ENCODE results near the gene SH3BP5. TPM values are rescaled to one million over a fixed set of nuclear protein-coding genes. Genes with fewer than 3 reads are reported as not detected.

The SH3BP5 gene
- total RNA-seq, 1 experiment from 2014 or later, result 13.9 TPM

DNA sequence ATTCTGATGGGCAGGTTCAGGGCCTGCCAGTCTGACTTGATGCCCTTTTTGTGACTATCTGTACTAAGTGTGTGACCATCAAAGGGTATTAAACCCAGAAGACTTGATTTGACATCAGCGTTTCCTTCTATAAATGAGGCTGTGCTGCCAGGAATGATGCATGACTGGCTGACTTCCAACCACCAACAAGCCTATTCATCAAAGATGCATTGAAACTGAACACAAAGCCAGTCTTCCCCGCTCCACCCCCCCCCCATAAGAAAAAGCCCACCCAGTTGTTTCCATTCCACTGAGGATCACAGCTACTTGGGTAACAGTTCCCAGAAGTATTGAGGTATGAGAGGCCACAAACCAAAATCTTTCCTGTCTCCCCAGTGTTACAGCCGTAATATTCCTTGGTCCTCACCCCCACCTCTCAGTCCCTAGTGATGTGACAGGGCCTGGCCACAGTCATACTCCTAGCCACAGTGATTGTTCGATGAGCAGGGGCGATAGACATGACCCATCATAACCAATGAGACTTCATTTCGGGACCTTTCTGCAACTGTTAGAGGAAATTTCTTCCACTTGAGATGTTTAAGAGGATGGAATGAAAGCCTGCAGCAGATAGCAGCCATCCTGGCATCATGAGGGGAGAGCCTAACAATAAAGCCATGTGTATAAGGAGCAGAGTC, 22.6 kb downstream of the SH3BP5 start:
- no peak for ATAC-seq
- Histone ChIP-seq H3K9me3 (ENCODE audit: control insufficient read depth in 1 of 2, insufficient read depth in 1 of 2, low read depth in 1 of 2, low read length in 2 of 2) (no peaks in the 10 kb centered on the region), H3K79me2 (ENCODE audit: insufficient read depth, low read length) (peaks cover 4% of the 10 kb centered on the region; the same call in 1 of the 2 replicates), H3K9ac (ENCODE audit: low read length) (peak overlapping the region; percentile 17), H3K4me3 (replicated peaks in 1 of 2; ENCODE audit: low read depth in 1 of 2, low read length in 2 of 2) (no peak overlapping the region), H3K4me1 (ENCODE audit: control insufficient read depth in 1 of 2, insufficient read depth in 2 of 2, low read length in 2 of 2) (peaks cover 39 to 42% of the 10 kb centered on the region in 2 experiments), H3K9me2 (ENCODE audit: insufficient read depth) (no peaks in the 10 kb centered on the region), H3K4me2 (ENCODE audit: low read length) (peak overlapping the region; percentile 56; the same call in 1 of the 2 replicates), H3K27me3 (ENCODE audit: insufficient read depth, low read length) (no peaks in the 10 kb centered on the region), H3K27ac (ENCODE audit: low read depth, low read length) (peak overlapping the region; percentile 53; the same call in 1 of the 2 replicates), H3K36me3 (ENCODE audit: control insufficient read depth in 1 of 2, insufficient read depth in 2 of 2, low read length in 2 of 2) (no peaks in the 10 kb centered on the region), H4K20me1 (ENCODE audit: insufficient read depth) (no peaks in the 10 kb centered on the region), H2AFZ (ENCODE audit: low read depth, low read length, poor library complexity, severe bottlenecking) (no peak overlapping the region)
- ChIA-PET POLR2A (no interaction called here), CTCF (interaction anchor here (0.9 kb wide), 1 partner anchor 42 kb away, joined by 3 read pairs; no protein-coding TSS in a partner anchor), RAD21 (ENCODE audit: low non-redundant PET in 1 of 2, low total read pairs in 2 of 2, uncharacterized antibody in 2 of 2, unreplicated experiment in 2 of 2) (no interaction called here)
- no peak for DNase-seq (ENCODE audit: low read depth, low spot score)
- BruUV-seq (replicated peaks), result no TSS peak
- intact Hi-C loops (cut with micrococcal nuclease), result no loop called here
- TF ChIP-seq CBX3 (IDR thresholded peaks at IDR 0.05; ENCODE audit: low read depth), result no peak
- no peak for TF ChIP-seq POLR2A (IDR thresholded peaks at IDR 0.05; ENCODE audit: borderline replicate concordance, extremely low read depth, insufficient read depth, insufficient read length)
- TF ChIP-seq SP1 (IDR thresholded peaks at IDR 0.05; ENCODE audit: low read depth), result no peak
- TF ChIP-seq ZNF274 (IDR thresholded peaks at IDR 0.05; ENCODE audit: low read depth, low read length), result no peak
- no peak for TF ChIP-seq EZH2phosphoT487 (IDR thresholded peaks at IDR 0.05; ENCODE audit: borderline replicate concordance)
- TF ChIP-seq RAD21 (IDR thresholded peaks at IDR 0.05; ENCODE audit: low read depth), result no peak
- TF ChIP-seq TCF7L2 (IDR thresholded peaks at IDR 0.05; ENCODE audit: borderline replicate concordance, extremely low read depth, insufficient read depth, insufficient read length), result no peak
- no peak for TF ChIP-seq EZH2 (IDR thresholded peaks at IDR 0.05)
- TF ChIP-seq JUND (IDR thresholded peaks at IDR 0.05), result no peak
- TF ChIP-seq, protein P1, sequence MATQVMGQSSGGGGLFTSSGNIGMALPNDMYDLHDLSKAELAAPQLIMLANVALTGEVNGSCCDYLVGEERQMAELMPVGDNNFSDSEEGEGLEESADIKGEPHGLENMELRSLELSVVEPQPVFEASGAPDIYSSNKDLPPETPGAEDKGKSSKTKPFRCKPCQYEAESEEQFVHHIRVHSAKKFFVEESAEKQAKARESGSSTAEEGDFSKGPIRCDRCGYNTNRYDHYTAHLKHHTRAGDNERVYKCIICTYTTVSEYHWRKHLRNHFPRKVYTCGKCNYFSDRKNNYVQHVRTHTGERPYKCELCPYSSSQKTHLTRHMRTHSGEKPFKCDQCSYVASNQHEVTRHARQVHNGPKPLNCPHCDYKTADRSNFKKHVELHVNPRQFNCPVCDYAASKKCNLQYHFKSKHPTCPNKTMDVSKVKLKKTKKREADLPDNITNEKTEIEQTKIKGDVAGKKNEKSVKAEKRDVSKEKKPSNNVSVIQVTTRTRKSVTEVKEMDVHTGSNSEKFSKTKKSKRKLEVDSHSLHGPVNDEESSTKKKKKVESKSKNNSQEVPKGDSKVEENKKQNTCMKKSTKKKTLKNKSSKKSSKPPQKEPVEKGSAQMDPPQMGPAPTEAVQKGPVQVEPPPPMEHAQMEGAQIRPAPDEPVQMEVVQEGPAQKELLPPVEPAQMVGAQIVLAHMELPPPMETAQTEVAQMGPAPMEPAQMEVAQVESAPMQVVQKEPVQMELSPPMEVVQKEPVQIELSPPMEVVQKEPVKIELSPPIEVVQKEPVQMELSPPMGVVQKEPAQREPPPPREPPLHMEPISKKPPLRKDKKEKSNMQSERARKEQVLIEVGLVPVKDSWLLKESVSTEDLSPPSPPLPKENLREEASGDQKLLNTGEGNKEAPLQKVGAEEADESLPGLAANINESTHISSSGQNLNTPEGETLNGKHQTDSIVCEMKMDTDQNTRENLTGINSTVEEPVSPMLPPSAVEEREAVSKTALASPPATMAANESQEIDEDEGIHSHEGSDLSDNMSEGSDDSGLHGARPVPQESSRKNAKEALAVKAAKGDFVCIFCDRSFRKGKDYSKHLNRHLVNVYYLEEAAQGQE (IDR thresholded peaks at IDR 0.05; ENCODE audit: low read depth), result no peak
- TF ChIP-seq, protein P2, sequence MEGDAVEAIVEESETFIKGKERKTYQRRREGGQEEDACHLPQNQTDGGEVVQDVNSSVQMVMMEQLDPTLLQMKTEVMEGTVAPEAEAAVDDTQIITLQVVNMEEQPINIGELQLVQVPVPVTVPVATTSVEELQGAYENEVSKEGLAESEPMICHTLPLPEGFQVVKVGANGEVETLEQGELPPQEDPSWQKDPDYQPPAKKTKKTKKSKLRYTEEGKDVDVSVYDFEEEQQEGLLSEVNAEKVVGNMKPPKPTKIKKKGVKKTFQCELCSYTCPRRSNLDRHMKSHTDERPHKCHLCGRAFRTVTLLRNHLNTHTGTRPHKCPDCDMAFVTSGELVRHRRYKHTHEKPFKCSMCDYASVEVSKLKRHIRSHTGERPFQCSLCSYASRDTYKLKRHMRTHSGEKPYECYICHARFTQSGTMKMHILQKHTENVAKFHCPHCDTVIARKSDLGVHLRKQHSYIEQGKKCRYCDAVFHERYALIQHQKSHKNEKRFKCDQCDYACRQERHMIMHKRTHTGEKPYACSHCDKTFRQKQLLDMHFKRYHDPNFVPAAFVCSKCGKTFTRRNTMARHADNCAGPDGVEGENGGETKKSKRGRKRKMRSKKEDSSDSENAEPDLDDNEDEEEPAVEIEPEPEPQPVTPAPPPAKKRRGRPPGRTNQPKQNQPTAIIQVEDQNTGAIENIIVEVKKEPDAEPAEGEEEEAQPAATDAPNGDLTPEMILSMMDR (IDR thresholded peaks at IDR 0.05 in 2 of 3, conservative IDR thresholded peaks at IDR 0.05 in 1 of 3; ENCODE audit: borderline replicate concordance in 1 of 3, insufficient read depth in 1 of 3, low read depth in 2 of 3, low read length in 2 of 3), result no peak
- no peak for TF ChIP-seq ELF1 (IDR thresholded peaks at IDR 0.05; ENCODE audit: borderline replicate concordance, low read depth)
- no peak for TF ChIP-seq ATF3 (IDR thresholded peaks at IDR 0.05)
- no peak for TF ChIP-seq EGR1 (IDR thresholded peaks at IDR 0.05; ENCODE audit: low read depth)
- TF ChIP-seq SIN3A (IDR thresholded peaks at IDR 0.05; ENCODE audit: low read depth), result no peak
- TF ChIP-seq ZBTB33 (IDR thresholded peaks at IDR 0.05; ENCODE audit: extremely low read depth, insufficient replicate concordance, low read length), result no peak
- no peak for TF ChIP-seq POLR2AphosphoS5 (IDR thresholded peaks at IDR 0.05; ENCODE audit: low read depth, low read length)
- TF ChIP-seq, protein P3, sequence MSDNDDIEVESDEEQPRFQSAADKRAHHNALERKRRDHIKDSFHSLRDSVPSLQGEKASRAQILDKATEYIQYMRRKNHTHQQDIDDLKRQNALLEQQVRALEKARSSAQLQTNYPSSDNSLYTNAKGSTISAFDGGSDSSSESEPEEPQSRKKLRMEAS (IDR thresholded peaks at IDR 0.05), result no peak
- no peak for TF ChIP-seq SRF (IDR thresholded peaks at IDR 0.05; ENCODE audit: low read depth)
